Panc1 (cell line): ENCODE measurements around the gene TOM1L1. TPM values are rescaled to one million over a fixed set of nuclear protein-coding genes. Genes with fewer than 3 reads are reported as not detected.

Experiments
- ATAC-seq: fragments of 200-7000 bp; cut with Tn5 transposase; 2 replicates; pipeline ENCODE4 v1.9.1; 2020; ENCODE audit warnings: mild to moderate bottlenecking, moderate library complexity
- BruUV-seq: library from RNA; stranded (reverse); fragments of 400-500 nt; replicated peaks from 2 replicates; lab custom pipeline; 2021; lab: Mats Ljungman, UMichigan
- CTCF ChIA-PET: fragments of 300-600 bp; sonication (Branson Sonifier 250); formaldehyde crosslinking; loops from one replicate; lab custom pipeline; 2022; ENCODE audit warnings: antibody characterized with exemption; lab: Charles Lee
- POLR2A ChIA-PET: fragments of 300-600 bp; sonication (Branson Sonifier 250); formaldehyde crosslinking; loops from one replicate; lab custom pipeline; 2022; ENCODE audit warnings: antibody characterized with exemption; lab: Charles Lee
- DNase-seq: peaks from one replicate; pipeline ENCODE4 v3.0.0-alpha.2; 2010; ENCODE audit warnings: low read depth, low spot score
- H3K27ac ChIP-seq: 2 replicates; pipeline ENCODE4 v1.5.1; 2011; ENCODE audit warnings: mild to moderate bottlenecking, low read length, inconsistent platforms
- H3K27me3 ChIP-seq: fragments of 200-500 bp; sonication (Bioruptor generic); 2 replicates; pipeline ENCODE4 v1.6.0; 2014; ENCODE audit warnings: low read length, inconsistent platforms; ENCODE audit not compliant: control insufficient read depth, insufficient read depth
- H3K36me3 ChIP-seq: fragments of 200-500 bp; sonication (Bioruptor generic); 2 replicates; pipeline ENCODE4 v1.5.1; 2014; ENCODE audit warnings: inconsistent platforms, mild to moderate bottlenecking, low read length, moderate library complexity; ENCODE audit not compliant: control insufficient read depth, insufficient read depth
- H3K4me1 ChIP-seq: 2 replicates; pipeline ENCODE4 v1.5.1; 2011; ENCODE audit warnings: inconsistent platforms, mild to moderate bottlenecking, low read length, moderate library complexity; ENCODE audit not compliant: control insufficient read depth, insufficient read depth
- H3K4me3 ChIP-seq, 2 experiments: 2 replicates each; pipeline ENCODE4 v1.5.1; 2011 to 2012; ENCODE audit warnings: low read depth in 2 of 2, low read length in 2 of 2, mild to moderate bottlenecking in 2 of 2, inconsistent platforms in 1 of 2, moderate library complexity in 1 of 2
- H3K9me3 ChIP-seq: fragments of 200-500 bp; sonication (Bioruptor generic); 2 replicates; pipeline ENCODE4 v1.5.1; 2014; ENCODE audit warnings: low read depth, mild to moderate bottlenecking, inconsistent platforms, low read length, moderate library complexity; ENCODE audit not compliant: control insufficient read depth, insufficient read depth
- POLR2AphosphoS5 ChIP-seq: IDR thresholded peaks from 2 replicates; pipeline ENCODE4 v1.6.1; 2012; ENCODE audit warnings: mild to moderate bottlenecking, low read depth, low read length, moderate library complexity
- SIN3A ChIP-seq: IDR thresholded peaks from 2 replicates; pipeline ENCODE4 v1.6.1; 2012; ENCODE audit warnings: low read depth, mild to moderate bottlenecking, low read length, moderate library complexity, borderline replicate concordance; ENCODE audit not compliant: insufficient read depth
- TCF7L2 ChIP-seq: IDR thresholded peaks from 2 replicates; pipeline ENCODE4 v1.6.1; 2011; ENCODE audit warnings: mild to moderate bottlenecking, low read depth, low read length, inconsistent platforms
- in situ Hi-C: cut with HindIII; loops from 2 replicates; pipeline ENCODE4 v1.10.0; 2016; ENCODE audit warnings: low sequenced_read_pairs, low pct_unique_long_range_greater_than_20kb
- intact Hi-C: fragments of 100-400 bp; cut with micrococcal nuclease; formaldehyde crosslinking; loops from one replicate; pipeline ENCODE4 v1.10.0; 2022; ENCODE audit not compliant: unreplicated experiment
- total RNA-seq: library from RNA; stranded (reverse); gene quantifications from one replicate; pipeline ENCODE4 v1.2.1, GENCODE V29; 2021; ENCODE audit not compliant: unreplicated experiment
- TF ChIP-seq, protein P1 (sequence below), 2 experiments: IDR thresholded peaks; 2 replicates each; pipeline ENCODE4 v1.6.1; 2011 to 2012; ENCODE audit warnings: low read depth in 2 of 2, control low read depth in 1 of 2, low read length in 1 of 2, mild to moderate bottlenecking in 1 of 2, moderate library complexity in 1 of 2; ENCODE audit not compliant: insufficient read depth in 1 of 2
- TF ChIP-seq, protein P2 (sequence below): fragments of 450-650 bp; IDR thresholded peaks from 2 replicates; pipeline ENCODE4 v1.5.1; 2017; ENCODE audit warnings: mild to moderate bottlenecking

Gene TOM1L1
- total RNA-seq, 1 experiment from 2014 or later: 53.9 TPM

DNA sequence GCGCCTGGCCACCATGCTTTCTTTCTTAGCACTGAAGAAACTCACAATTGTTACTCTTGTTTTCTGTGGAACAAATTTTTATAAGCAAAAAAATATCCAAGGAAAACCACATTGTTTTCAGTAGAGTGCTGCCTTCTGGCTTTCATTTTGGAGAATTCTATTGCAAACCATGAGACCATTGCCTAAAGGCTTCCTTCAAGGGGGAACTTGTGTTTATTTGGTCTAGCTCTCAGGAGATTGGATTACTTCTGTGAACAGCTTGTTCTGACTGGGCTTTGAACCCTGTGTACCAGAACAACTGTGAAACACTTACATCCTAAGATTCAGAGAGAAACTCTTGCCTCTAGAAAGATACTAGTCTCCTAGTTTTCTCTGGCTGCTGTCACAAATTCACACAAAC, 32.1 kb downstream of the TOM1L1 start:
- Histone ChIP-seq H3K36me3 (peaks cover 26% of the 10 kb centered on the region), H3K27ac (no peak overlapping the region), H3K4me1 (no peaks in the 10 kb centered on the region), H3K27me3 (no peaks in the 10 kb centered on the region), H3K9me3 (no peaks in the 10 kb centered on the region), H3K4me3 (no peak overlapping the region)
- ChIA-PET POLR2A (no interaction called here), CTCF (no interaction called here)
- TF ChIP-seq SIN3A (no peak), TCF7L2 (no peak), POLR2AphosphoS5 (no peak)
- TF ChIP-seq, protein P1, sequence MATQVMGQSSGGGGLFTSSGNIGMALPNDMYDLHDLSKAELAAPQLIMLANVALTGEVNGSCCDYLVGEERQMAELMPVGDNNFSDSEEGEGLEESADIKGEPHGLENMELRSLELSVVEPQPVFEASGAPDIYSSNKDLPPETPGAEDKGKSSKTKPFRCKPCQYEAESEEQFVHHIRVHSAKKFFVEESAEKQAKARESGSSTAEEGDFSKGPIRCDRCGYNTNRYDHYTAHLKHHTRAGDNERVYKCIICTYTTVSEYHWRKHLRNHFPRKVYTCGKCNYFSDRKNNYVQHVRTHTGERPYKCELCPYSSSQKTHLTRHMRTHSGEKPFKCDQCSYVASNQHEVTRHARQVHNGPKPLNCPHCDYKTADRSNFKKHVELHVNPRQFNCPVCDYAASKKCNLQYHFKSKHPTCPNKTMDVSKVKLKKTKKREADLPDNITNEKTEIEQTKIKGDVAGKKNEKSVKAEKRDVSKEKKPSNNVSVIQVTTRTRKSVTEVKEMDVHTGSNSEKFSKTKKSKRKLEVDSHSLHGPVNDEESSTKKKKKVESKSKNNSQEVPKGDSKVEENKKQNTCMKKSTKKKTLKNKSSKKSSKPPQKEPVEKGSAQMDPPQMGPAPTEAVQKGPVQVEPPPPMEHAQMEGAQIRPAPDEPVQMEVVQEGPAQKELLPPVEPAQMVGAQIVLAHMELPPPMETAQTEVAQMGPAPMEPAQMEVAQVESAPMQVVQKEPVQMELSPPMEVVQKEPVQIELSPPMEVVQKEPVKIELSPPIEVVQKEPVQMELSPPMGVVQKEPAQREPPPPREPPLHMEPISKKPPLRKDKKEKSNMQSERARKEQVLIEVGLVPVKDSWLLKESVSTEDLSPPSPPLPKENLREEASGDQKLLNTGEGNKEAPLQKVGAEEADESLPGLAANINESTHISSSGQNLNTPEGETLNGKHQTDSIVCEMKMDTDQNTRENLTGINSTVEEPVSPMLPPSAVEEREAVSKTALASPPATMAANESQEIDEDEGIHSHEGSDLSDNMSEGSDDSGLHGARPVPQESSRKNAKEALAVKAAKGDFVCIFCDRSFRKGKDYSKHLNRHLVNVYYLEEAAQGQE (IDR thresholded peaks at IDR 0.05; ENCODE audit: insufficient read depth in 1 of 2, low read depth in 2 of 2, low read length in 1 of 2): no peak
- TF ChIP-seq, protein P2, sequence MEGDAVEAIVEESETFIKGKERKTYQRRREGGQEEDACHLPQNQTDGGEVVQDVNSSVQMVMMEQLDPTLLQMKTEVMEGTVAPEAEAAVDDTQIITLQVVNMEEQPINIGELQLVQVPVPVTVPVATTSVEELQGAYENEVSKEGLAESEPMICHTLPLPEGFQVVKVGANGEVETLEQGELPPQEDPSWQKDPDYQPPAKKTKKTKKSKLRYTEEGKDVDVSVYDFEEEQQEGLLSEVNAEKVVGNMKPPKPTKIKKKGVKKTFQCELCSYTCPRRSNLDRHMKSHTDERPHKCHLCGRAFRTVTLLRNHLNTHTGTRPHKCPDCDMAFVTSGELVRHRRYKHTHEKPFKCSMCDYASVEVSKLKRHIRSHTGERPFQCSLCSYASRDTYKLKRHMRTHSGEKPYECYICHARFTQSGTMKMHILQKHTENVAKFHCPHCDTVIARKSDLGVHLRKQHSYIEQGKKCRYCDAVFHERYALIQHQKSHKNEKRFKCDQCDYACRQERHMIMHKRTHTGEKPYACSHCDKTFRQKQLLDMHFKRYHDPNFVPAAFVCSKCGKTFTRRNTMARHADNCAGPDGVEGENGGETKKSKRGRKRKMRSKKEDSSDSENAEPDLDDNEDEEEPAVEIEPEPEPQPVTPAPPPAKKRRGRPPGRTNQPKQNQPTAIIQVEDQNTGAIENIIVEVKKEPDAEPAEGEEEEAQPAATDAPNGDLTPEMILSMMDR: no peak
- intact Hi-C loops (no loop called here), in situ Hi-C loops (no loop called here)
- no peak for DNase-seq
- no peak for ATAC-seq
- no TSS peak for BruUV-seq

DNA sequence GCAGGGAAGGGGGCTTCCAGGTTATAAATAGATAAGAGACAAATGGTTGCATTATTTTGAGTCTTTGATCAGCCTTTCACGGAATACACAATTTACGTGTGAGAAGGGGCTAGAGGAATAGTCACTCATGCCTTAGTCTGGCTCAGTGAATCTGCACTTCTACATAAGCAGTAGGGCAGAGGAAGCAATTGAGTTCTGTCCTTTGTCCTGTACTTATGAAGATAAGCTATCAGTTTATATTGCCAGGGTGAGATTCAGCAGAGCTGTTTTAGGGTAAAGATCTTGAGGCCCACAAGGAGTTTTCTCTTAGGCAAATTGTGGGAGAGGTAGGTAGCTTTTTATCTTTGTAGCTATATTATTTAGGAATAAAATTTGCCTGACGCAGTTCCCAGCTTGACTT, 33.3 kb downstream of the TOM1L1 start:
- no peak overlapping the region for H3K27ac ChIP-seq
- H3K4me3 ChIP-seq: no peak overlapping the region
- no peak for DNase-seq
- POLR2A ChIA-PET: interaction anchor here (0.6 kb wide), 1 partner anchor 23 kb away, joined by 5 read pairs; no protein-coding TSS in a partner anchor
- no peaks in the 10 kb centered on the region for H3K4me1 ChIP-seq
- no peaks in the 10 kb centered on the region for H3K27me3 ChIP-seq
- peaks cover 33% of the 10 kb centered on the region for H3K36me3 ChIP-seq
- TF ChIP-seq, protein P1 (IDR thresholded peaks at IDR 0.05; ENCODE audit: insufficient read depth in 1 of 2, low read depth in 2 of 2, low read length in 1 of 2): no peak
- TF ChIP-seq TCF7L2: no peak
- TF ChIP-seq POLR2AphosphoS5: no peak
- TF ChIP-seq, protein P2: no peak
- TF ChIP-seq SIN3A: no peak
- no peaks in the 10 kb centered on the region for H3K9me3 ChIP-seq
- in situ Hi-C loops (no loop called here), intact Hi-C loops (no loop called here)
- ATAC-seq: no peak
- CTCF ChIA-PET: no interaction called here
- BruUV-seq: no TSS peak
